HG03139 (cell line): ENCODE results near the gene TRIM29.

Experiments used
- ATAC-seq: cut with Tn5 transposase; IDR thresholded peaks from one replicate; pipeline ENCODE4 v1.9.1; 2021; ENCODE audit not compliant: unreplicated experiment

The TRIM29 gene

GRCh38 chr11:120065876-120066275 lies 72.0 kb downstream of the TRIM29 start:
- no peak for ATAC-seq

- no peak for ATAC-seq
These were observed 72.7 kb downstream of the TRIM29 start for GRCh38 chr11:120065176-120065575.

- ATAC-seq: no peak
These were observed 73.6 kb downstream of the TRIM29 start for GRCh38 chr11:120064341-120064740.

- no peak for ATAC-seq
These were observed 74.1 kb downstream of the TRIM29 start for GRCh38 chr11:120063686-120064340.

GRCh38 chr11:120062561-120062930 lies 75.4 kb downstream of the TRIM29 start:
- ATAC-seq: no peak

GRCh38 chr11:120061761-120062560 lies 76.0 kb downstream of the TRIM29 start:
- ATAC-seq: no peak
